KMS-11 (cell line): ENCODE measurements around the gene IARS2.

Source experiments
- H2AFZ ChIP-seq: fragments of 200-600 bp; sonication (generic); 2 replicates; pipeline ENCODE4 v1.6.1; 2016; ENCODE audit warnings: antibody characterized with exemption, mixed run types, low read depth
- H3K27ac ChIP-seq: fragments of 200-600 bp; sonication (generic); 2 replicates; pipeline ENCODE4 v1.6.1; 2016; ENCODE audit warnings: mild to moderate bottlenecking, mixed run types
- H3K27me3 ChIP-seq: fragments of 200-600 bp; sonication (generic); 2 replicates; pipeline ENCODE4 v1.6.1; 2017; ENCODE audit warnings: mild to moderate bottlenecking, low read depth, mixed run types, moderate library complexity; ENCODE audit not compliant: insufficient read depth
- H3K36me3 ChIP-seq: fragments of 200-600 bp; sonication (generic); 2 replicates; pipeline ENCODE4 v1.6.1; 2017; ENCODE audit warnings: mild to moderate bottlenecking, mixed run types; ENCODE audit not compliant: insufficient read depth
- H3K4me1 ChIP-seq: fragments of 200-600 bp; sonication (generic); 2 replicates; pipeline ENCODE4 v1.6.1; 2016; ENCODE audit warnings: mild to moderate bottlenecking, low read depth, mixed run types; ENCODE audit not compliant: poor library complexity, severe bottlenecking
- H3K4me2 ChIP-seq: fragments of 200-600 bp; sonication (generic); 2 replicates; pipeline ENCODE4 v1.7.0; 2016; ENCODE audit warnings: mild to moderate bottlenecking, mixed run types
- H3K4me3 ChIP-seq: fragments of 200-600 bp; sonication (generic); IDR thresholded peaks from 2 replicates; pipeline ENCODE4 v1.6.1; 2017; ENCODE audit warnings: low read depth, low read length, mixed read lengths; ENCODE audit not compliant: insufficient read depth
- H3K79me2 ChIP-seq: fragments of 200-600 bp; sonication (generic); 2 replicates; pipeline ENCODE4 v1.6.1; 2016; ENCODE audit warnings: low read depth, mixed run types; ENCODE audit not compliant: insufficient read depth
- H3K9ac ChIP-seq: fragments of 200-600 bp; sonication (generic); 2 replicates; pipeline ENCODE4 v1.6.1; 2016; ENCODE audit warnings: mild to moderate bottlenecking, mixed run types
- H4K20me1 ChIP-seq: fragments of 200-600 bp; sonication (generic); 2 replicates; pipeline ENCODE4 v1.6.1; 2016; ENCODE audit warnings: mild to moderate bottlenecking, mixed run types; ENCODE audit not compliant: insufficient read depth
- CTCF ChIP-seq: fragments of 200-600 bp; sonication (generic); conservative IDR thresholded peaks from 2 replicates; pipeline ENCODE4 v1.6.1; 2017; ENCODE audit warnings: low read depth, mild to moderate bottlenecking, antibody characterized with exemption, low read length, moderate library complexity, mixed read lengths

IARS2 gene

GRCh38 chr1:220094016-220094911 is at the start of gene IARS2:
IARS2 (plus strand) TSS chr1:220094132; CDS start chr1:220094217, 85 bp downstream.
- H3K36me3 ChIP-seq, result no peaks in the 10 kb centered on the region; the same call in 1 of the 2 replicates
- peaks cover 23% of the 10 kb centered on the region; the same call in 1 of the 2 replicates for H3K79me2 ChIP-seq
- H3K4me1 ChIP-seq, result peaks cover 23% of the 10 kb centered on the region
- TF ChIP-seq CTCF, result no peak
- peak within 1 kb of the TSS; percentile 50; the same call in 1 of the 2 replicates for H3K27ac ChIP-seq
- H4K20me1 ChIP-seq, result no peaks in the 10 kb centered on the region
- peak within 1 kb of the TSS; percentile 80 for H3K4me3 ChIP-seq
- H3K9ac ChIP-seq, result peak within 1 kb of the TSS; percentile 67
- H3K4me2 ChIP-seq, result peak within 1 kb of the TSS; percentile 83
- no peaks in the 10 kb centered on the region for H3K27me3 ChIP-seq
- H2AFZ ChIP-seq, result peak within 1 kb of the TSS; percentile 97

- H3K27ac ChIP-seq, result peak overlapping the region; percentile 67; the same call in 1 of the 2 replicates
- H3K36me3 ChIP-seq, result no peaks in the 10 kb centered on the region; the same call in 1 of the 2 replicates
- H4K20me1 ChIP-seq, result no peaks in the 10 kb centered on the region
- H3K4me3 ChIP-seq, result no peak overlapping the region
- no peak for TF ChIP-seq CTCF
- peak overlapping the region; percentile 64; the same call in 1 of the 2 replicates for H3K9ac ChIP-seq
- H3K27me3 ChIP-seq, result no peaks in the 10 kb centered on the region
- peaks cover 64% of the 10 kb centered on the region for H3K79me2 ChIP-seq
- H2AFZ ChIP-seq, result no peak overlapping the region
- H3K4me1 ChIP-seq, result peaks cover 38% of the 10 kb centered on the region
- peak overlapping the region; percentile 76 for H3K4me2 ChIP-seq
These were observed 49.1 kb upstream of the IARS2 start for GRCh38 chr1:220044678-220045355.

GRCh38 chr1:220045356-220046051 is 48.4 kb upstream of the IARS2 start:
- H3K36me3 ChIP-seq, result no peaks in the 10 kb centered on the region; the same call in 1 of the 2 replicates
- peak overlapping the region; percentile 64 for H3K9ac ChIP-seq
- H3K4me1 ChIP-seq, result peaks cover 31% of the 10 kb centered on the region
- peak overlapping the region; percentile 70 for H2AFZ ChIP-seq
- H3K27me3 ChIP-seq, result no peaks in the 10 kb centered on the region
- H3K4me3 ChIP-seq, result no peak overlapping the region
- H3K79me2 ChIP-seq, result peaks cover 57% of the 10 kb centered on the region
- no peaks in the 10 kb centered on the region for H4K20me1 ChIP-seq
- H3K4me2 ChIP-seq, result peak overlapping the region; percentile 76
- peak overlapping the region; percentile 67 for H3K27ac ChIP-seq
- TF ChIP-seq CTCF, result no peak
